HEK293 (cell line): ENCODE measurements around the gene STEAP1.
"Not testable (repeated sequence)": the region's sequence is repeated elsewhere in the genome, so short reads cannot be mapped to it uniquely, and the experiment has no call there.

Experiments
- CTCF ChIA-PET: fragments of 350-600 bp; formaldehyde crosslinking; extraction: SDS; loops from one replicate; lab custom pipeline; 2021; ENCODE audit warnings: antibody characterized with exemption; lab: Yijun Ruan, JAX
- POLR2A ChIA-PET: fragments of 300-600 bp; formaldehyde crosslinking; extraction: SDS; loops from one replicate; lab custom pipeline; 2020; ENCODE audit warnings: antibody characterized with exemption, inconsistent platforms; lab: Yijun Ruan, JAX
- H3K27ac ChIP-seq: fragments of 200-500 bp; sonication (Bioruptor generic); 2 replicates; pipeline ENCODE4 v1.5.1; 2014; ENCODE audit warnings: low read depth, low read length, control low read depth, inconsistent platforms; ENCODE audit errors: extremely low read depth
- H3K36me3 ChIP-seq, 2 experiments: fragments of 200-500 bp in 1 of 2; sonication (Bioruptor generic) in 1 of 2; 1 replicate in 1 of 2; 2 replicates in 1 of 2; pipeline ENCODE4 v1.5.1; 2014 to 2017; ENCODE audit warnings: inconsistent platforms in 2 of 2, low read length in 2 of 2; ENCODE audit not compliant: control insufficient read depth in 2 of 2, insufficient read depth in 1 of 2
- H3K4me1 ChIP-seq: fragments of 200-500 bp; sonication (Bioruptor generic); 2 replicates; pipeline ENCODE4 v1.5.1; 2014; ENCODE audit warnings: mild to moderate bottlenecking, low read length, inconsistent platforms; ENCODE audit not compliant: control insufficient read depth, insufficient read depth
- H3K4me3 ChIP-seq: 2 replicates; pipeline ENCODE4 v1.5.1; 2011; ENCODE audit warnings: low read depth, mild to moderate bottlenecking, control low read depth, low read length, moderate library complexity
- H3K9me3 ChIP-seq: fragments of 200-500 bp; sonication (Bioruptor generic); 2 replicates; pipeline ENCODE4 v1.5.1; 2014; ENCODE audit warnings: low read depth, low read length, inconsistent platforms; ENCODE audit not compliant: control insufficient read depth, insufficient read depth
- FEZF1 ChIP-seq: fragments of 450-650 bp; formaldehyde crosslinking; IDR thresholded peaks from 2 replicates; pipeline ENCODE4 v1.5.1; 2016; ENCODE audit warnings: missing biosample characterization, missing genetic modification characterization
- KLF7 ChIP-seq: fragments of 450-650 bp; formaldehyde crosslinking; IDR thresholded peaks from 2 replicates; pipeline ENCODE4 v1.5.1; 2016; ENCODE audit warnings: missing biosample characterization, missing genetic modification characterization, borderline replicate concordance
- PBX3 ChIP-seq: sonication (generic); formaldehyde crosslinking; IDR thresholded peaks from 2 replicates; pipeline ENCODE4 v1.8.1; 2022; ENCODE audit warnings: mild to moderate bottlenecking, moderate library complexity, missing genetic modification reagents
- RBAK ChIP-seq: fragments of 450-650 bp; formaldehyde crosslinking; IDR thresholded peaks from 2 replicates; pipeline ENCODE4 v1.5.1; 2016; ENCODE audit warnings: missing biosample characterization, missing genetic modification characterization
- SCRT1 ChIP-seq: fragments of 450-650 bp; formaldehyde crosslinking; IDR thresholded peaks from 2 replicates; pipeline ENCODE4 v1.5.1; 2016; ENCODE audit warnings: missing biosample characterization, missing genetic modification characterization, borderline replicate concordance
- SCRT2 ChIP-seq: fragments of 450-650 bp; formaldehyde crosslinking; IDR thresholded peaks from 2 replicates; pipeline ENCODE4 v1.5.1; 2016; ENCODE audit warnings: missing biosample characterization, missing genetic modification characterization
- WT1 ChIP-seq: fragments of 450-650 bp; formaldehyde crosslinking; IDR thresholded peaks from 2 replicates; pipeline ENCODE4 v1.5.1; 2016; ENCODE audit warnings: missing biosample characterization, missing genetic modification characterization
- ZBTB48 ChIP-seq: fragments of 450-650 bp; formaldehyde crosslinking; IDR thresholded peaks from 2 replicates; pipeline ENCODE4 v1.5.1; 2016; ENCODE audit warnings: missing biosample characterization, missing genetic modification characterization
- ZNF10 ChIP-seq: fragments of 450-650 bp; formaldehyde crosslinking; IDR thresholded peaks from 2 replicates; pipeline ENCODE4 v1.5.1; 2017; ENCODE audit warnings: missing biosample characterization, missing genetic modification characterization
- ZNF169 ChIP-seq: fragments of 450-650 bp; formaldehyde crosslinking; IDR thresholded peaks from 2 replicates; pipeline ENCODE4 v1.5.1; 2016; ENCODE audit warnings: missing biosample characterization, missing genetic modification characterization
- ZNF274 ChIP-seq, 2 experiments: fragments of 200-500 bp in 1 of 2; fragments of 450-650 bp in 1 of 2; sonication (Bioruptor generic) in 1 of 2; formaldehyde crosslinking in 1 of 2; IDR thresholded peaks; 2 replicates each; pipeline versions ENCODE4 v1.5.1 to v1.6.1; 2014 to 2016; ENCODE audit warnings: borderline replicate concordance in 1 of 2, inconsistent platforms in 1 of 2, low read length in 1 of 2, missing biosample characterization in 1 of 2, missing genetic modification characterization in 1 of 2
- ZNF501 ChIP-seq: fragments of 450-650 bp; formaldehyde crosslinking; IDR thresholded peaks from 2 replicates; pipeline ENCODE4 v1.5.1; 2016; ENCODE audit warnings: missing biosample characterization, missing genetic modification characterization
- ZNF654 ChIP-seq: fragments of 450-650 bp; formaldehyde crosslinking; IDR thresholded peaks from 2 replicates; pipeline ENCODE4 v1.5.1; 2016; ENCODE audit warnings: low read depth, missing biosample characterization, missing genetic modification characterization
- ZNF660 ChIP-seq: fragments of 450-650 bp; IDR thresholded peaks from 2 replicates; pipeline ENCODE4 v1.5.1; 2018; ENCODE audit warnings: missing biosample characterization, mild to moderate bottlenecking, missing genetic modification characterization
- ZSCAN23 ChIP-seq: fragments of 450-650 bp; formaldehyde crosslinking; IDR thresholded peaks from 2 replicates; pipeline ENCODE4 v1.5.1; 2016; ENCODE audit warnings: missing biosample characterization, missing genetic modification characterization
- TF ChIP-seq, protein P1 (sequence below): fragments of 450-650 bp; formaldehyde crosslinking; IDR thresholded peaks from 2 replicates; pipeline ENCODE4 v1.5.1; 2016; ENCODE audit warnings: missing biosample characterization, missing genetic modification characterization
- TF ChIP-seq, protein P2 (sequence below): fragments of 450-650 bp; formaldehyde crosslinking; IDR thresholded peaks from 2 replicates; pipeline ENCODE4; 2016; ENCODE audit warnings: missing biosample characterization, missing genetic modification characterization
- TF ChIP-seq, protein P3 (sequence below): fragments of 450-650 bp; formaldehyde crosslinking; IDR thresholded peaks from 2 replicates; pipeline ENCODE4 v1.5.1; 2016; ENCODE audit warnings: missing biosample characterization, missing genetic modification characterization, borderline replicate concordance

STEAP1 gene

DNA sequence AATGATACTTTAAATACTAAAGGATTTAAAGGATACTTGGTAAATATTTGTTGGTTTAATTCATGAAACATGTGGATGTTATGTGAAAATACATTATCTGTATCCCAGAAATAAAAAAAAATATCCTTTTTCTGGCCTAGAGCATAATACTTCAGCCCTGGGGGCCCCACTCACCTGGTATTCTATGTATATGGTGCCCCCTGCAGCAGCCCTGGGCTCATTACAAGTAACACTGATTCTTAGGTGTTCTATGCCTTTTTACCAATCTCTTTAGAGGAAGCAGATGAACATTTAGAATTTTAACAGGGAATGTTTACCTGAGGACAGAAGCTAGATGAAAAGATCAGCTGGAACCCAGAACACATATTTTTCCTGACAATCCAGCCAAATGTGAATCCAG, 4.8 kb upstream of the STEAP1 start:
- H3K4me1 ChIP-seq, H3K9me3 ChIP-seq, H3K4me3 ChIP-seq, H3K36me3 ChIP-seq, H3K27ac ChIP-seq, POLR2A ChIA-PET: not testable (repeated sequence)
- CTCF ChIA-PET: interaction anchor here (0.6 to 1.9 kb wide), 6 partner anchors 25 to 1684 kb away, joined by 3 to 4 read pairs (median 3); no protein-coding TSS in a partner anchor
- peak; percentile 21; the same call in 1 of the 2 replicates for TF ChIP-seq ZNF654

DNA sequence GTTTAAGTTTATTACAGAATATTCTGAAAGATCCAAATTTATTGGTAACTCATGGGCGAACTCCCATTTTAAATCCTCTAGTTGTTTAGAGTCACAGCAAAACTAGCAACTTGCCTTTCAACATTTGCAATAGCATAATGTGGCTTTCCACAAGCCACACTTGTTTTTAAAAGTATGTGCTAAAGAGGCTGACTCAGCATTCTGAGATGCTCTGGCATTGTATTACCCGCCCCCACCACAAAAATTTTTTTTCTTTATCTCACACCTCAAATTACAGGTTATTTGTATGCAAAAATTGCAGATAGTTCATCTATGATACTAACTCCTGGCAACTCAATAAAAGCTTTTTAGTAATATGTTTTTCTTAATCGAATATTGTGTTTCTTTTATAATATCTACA, 2.4 kb upstream of the STEAP1 start:
- POLR2A ChIA-PET, H3K9me3 ChIP-seq, H3K27ac ChIP-seq, H3K36me3 ChIP-seq, H3K4me3 ChIP-seq, H3K4me1 ChIP-seq: not testable (repeated sequence)
- CTCF ChIA-PET: interaction anchor here (0.8 to 2.9 kb wide), 4 partner anchors 77 to 275 kb away, joined by 3 to 15 read pairs (median 6); no protein-coding TSS in a partner anchor

DNA sequence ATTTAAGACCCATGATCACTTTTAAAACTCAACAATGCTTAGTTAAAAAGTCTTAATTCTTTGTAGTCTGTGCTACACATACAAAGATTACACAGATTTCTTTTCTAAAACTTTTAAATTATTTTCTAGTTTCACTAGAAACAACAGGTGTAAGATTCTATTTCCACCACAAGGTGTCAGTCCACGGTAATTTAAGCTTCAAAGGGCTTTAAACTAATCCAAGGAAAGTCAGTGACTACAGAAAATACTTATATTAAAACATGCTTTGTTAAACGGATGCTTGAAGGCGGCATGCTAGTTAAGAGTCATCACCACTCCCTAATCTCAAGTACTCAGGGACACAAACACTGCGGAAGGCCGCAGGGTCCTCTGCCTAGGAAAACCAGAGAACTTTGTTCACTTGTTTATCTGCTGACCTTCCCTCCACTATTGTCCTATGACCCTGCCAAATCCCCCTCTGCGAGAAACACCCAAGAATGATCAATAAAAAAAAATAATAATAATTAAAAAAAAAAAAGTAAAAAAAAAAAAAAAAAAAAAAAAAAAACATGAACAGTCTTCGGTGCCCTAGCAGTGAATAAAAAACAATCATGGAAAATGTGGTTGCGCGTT, 1.5 kb upstream of the STEAP1 start:
- H3K9me3 ChIP-seq, POLR2A ChIA-PET, H3K36me3 ChIP-seq, H3K4me1 ChIP-seq, H3K27ac ChIP-seq, H3K4me3 ChIP-seq: not testable (repeated sequence)
- CTCF ChIA-PET: interaction anchor here (0.6 to 2.9 kb wide), 11 partner anchors 59 to 413 kb away, joined by 3 to 16 read pairs (median 5); partner anchors contain the start of gene STEAP2
- TF ChIP-seq ZNF654 (peak; percentile 79), SCRT1 (tag by site-specific recombination) (peak; percentile 63; the same call in 1 of the 2 replicates), SCRT2 (peak; percentile 86), WT1 (tag by site-specific recombination) (0 out of 2 replicates have a peak, but pooled peaks have one; percentile 47), ZNF660 (0 out of 2 replicates have a peak, but pooled peaks have one; percentile 39)
- TF ChIP-seq, protein P1, sequence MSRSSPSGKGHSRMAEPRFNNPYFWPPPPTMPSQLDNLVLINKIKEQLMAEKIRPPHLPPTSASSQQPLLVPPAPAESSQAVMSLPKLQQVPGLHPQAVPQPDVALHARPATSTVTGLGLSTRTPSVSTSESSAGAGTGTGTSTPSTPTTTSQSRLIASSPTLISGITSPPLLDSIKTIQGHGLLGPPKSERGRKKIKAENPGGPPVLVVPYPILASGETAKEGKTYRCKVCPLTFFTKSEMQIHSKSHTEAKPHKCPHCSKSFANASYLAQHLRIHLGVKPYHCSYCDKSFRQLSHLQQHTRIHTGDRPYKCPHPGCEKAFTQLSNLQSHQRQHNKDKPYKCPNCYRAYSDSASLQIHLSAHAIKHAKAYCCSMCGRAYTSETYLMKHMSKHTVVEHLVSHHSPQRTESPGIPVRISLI (tag by site-specific recombination): peak; percentile 88

DNA sequence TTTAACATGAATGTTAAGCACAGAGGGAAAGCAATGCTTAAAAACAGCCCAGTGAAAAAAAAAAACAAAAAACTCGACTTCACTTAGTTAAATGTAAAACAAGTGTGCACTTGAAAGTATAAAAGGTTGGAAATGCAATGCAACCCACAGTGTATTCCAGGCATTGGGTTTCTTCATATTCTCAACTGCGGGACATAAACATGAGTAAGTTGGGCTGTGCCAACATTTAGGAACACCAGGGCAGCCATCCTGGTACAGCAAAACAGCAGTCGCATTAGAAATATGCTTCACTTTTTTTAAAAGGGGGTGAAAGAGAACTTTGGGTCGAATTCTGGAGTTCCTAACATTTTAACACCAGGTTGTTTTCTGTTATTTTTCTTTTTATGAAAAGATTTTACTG, 937 bp downstream of the STEAP1 start:
- CTCF ChIA-PET: interaction anchor here (0.6 to 2.2 kb wide), 4 partner anchors 56 to 471 kb away, joined by 3 to 16 read pairs (median 8); partner anchors contain the start of gene STEAP2
- Histone ChIP-seq H3K27ac (no peak overlapping the region), H3K4me3 (no peak overlapping the region), H3K36me3 (no peaks in the 10 kb centered on the region), H3K4me1 (no peaks in the 10 kb centered on the region), H3K9me3 (no peaks in the 10 kb centered on the region)
- POLR2A ChIA-PET: no interaction called here
- TF ChIP-seq RBAK (tag by site-specific recombination) (no peak), ZNF501 (tag by site-specific recombination) (no peak), ZBTB48 (tag by site-specific recombination) (no peak), ZSCAN23 (tag by site-specific recombination) (no peak), FEZF1 (no peak), ZNF10 (tag by site-specific recombination) (no peak), PBX3 (no peak), KLF7 (tag by site-specific recombination) (no peak), ZNF169 (tag by site-specific recombination) (no peak), ZNF274 (IDR thresholded peaks at IDR 0.05; ENCODE audit: low read length) (no peak), ZNF274 (tag by site-specific recombination; IDR thresholded peaks at IDR 0.05; ENCODE audit: borderline replicate concordance) (no peak)
- TF ChIP-seq, protein P2, sequence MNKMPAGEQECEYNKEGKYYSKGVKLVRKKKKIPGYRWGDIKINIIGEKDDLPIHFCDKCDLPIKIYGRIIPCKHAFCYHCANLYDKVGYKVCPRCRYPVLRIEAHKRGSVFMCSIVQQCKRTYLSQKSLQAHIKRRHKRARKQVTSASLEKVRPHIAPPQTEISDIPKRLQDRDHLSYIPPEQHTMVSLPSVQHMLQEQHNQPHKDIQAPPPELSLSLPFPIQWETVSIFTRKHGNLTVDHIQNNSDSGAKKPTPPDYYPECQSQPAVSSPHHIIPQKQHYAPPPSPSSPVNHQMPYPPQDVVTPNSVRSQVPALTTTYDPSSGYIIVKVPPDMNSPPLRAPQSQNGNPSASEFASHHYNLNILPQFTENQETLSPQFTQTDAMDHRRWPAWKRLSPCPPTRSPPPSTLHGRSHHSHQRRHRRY (tag by site-specific recombination): no peak
- TF ChIP-seq, protein P3, sequence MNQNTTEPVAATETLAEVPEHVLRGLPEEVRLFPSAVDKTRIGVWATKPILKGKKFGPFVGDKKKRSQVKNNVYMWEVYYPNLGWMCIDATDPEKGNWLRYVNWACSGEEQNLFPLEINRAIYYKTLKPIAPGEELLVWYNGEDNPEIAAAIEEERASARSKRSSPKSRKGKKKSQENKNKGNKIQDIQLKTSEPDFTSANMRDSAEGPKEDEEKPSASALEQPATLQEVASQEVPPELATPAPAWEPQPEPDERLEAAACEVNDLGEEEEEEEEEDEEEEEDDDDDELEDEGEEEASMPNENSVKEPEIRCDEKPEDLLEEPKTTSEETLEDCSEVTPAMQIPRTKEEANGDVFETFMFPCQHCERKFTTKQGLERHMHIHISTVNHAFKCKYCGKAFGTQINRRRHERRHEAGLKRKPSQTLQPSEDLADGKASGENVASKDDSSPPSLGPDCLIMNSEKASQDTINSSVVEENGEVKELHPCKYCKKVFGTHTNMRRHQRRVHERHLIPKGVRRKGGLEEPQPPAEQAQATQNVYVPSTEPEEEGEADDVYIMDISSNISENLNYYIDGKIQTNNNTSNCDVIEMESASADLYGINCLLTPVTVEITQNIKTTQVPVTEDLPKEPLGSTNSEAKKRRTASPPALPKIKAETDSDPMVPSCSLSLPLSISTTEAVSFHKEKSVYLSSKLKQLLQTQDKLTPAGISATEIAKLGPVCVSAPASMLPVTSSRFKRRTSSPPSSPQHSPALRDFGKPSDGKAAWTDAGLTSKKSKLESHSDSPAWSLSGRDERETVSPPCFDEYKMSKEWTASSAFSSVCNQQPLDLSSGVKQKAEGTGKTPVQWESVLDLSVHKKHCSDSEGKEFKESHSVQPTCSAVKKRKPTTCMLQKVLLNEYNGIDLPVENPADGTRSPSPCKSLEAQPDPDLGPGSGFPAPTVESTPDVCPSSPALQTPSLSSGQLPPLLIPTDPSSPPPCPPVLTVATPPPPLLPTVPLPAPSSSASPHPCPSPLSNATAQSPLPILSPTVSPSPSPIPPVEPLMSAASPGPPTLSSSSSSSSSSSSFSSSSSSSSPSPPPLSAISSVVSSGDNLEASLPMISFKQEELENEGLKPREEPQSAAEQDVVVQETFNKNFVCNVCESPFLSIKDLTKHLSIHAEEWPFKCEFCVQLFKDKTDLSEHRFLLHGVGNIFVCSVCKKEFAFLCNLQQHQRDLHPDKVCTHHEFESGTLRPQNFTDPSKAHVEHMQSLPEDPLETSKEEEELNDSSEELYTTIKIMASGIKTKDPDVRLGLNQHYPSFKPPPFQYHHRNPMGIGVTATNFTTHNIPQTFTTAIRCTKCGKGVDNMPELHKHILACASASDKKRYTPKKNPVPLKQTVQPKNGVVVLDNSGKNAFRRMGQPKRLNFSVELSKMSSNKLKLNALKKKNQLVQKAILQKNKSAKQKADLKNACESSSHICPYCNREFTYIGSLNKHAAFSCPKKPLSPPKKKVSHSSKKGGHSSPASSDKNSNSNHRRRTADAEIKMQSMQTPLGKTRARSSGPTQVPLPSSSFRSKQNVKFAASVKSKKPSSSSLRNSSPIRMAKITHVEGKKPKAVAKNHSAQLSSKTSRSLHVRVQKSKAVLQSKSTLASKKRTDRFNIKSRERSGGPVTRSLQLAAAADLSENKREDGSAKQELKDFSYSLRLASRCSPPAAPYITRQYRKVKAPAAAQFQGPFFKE: no peak
